ENCODE measurements around the gene SMG1.
"Not testable (repeated sequence)": the region's sequence is repeated elsewhere in the genome, so short reads cannot be mapped to it uniquely, and the experiment has no call there.

- TF ChIP-seq CTCF (IDR thresholded peaks at IDR 0.05): peak; percentile 49
- TF ChIP-seq ZFX (IDR thresholded peaks at IDR 0.05; ENCODE audit: borderline replicate concordance): not testable (repeated sequence)
Measured at GRCh38 chr16:18759598-18760520, 166.3 kb downstream of the SMG1 start.

Measured in 22Rv1 (cell line).